ENCODE measurements around the gene GRM4.
A peak's percentile ranks its signal among the peaks of the same experiment; 100 is the strongest.
"Not testable (repeated sequence)": the region's sequence is repeated elsewhere in the genome, so short reads cannot be mapped to it uniquely, and the experiment has no call there.

Gene GRM4

GRCh38 chr6:34043359-34043758 is 102.5 kb downstream of the GRM4 start:
- DNase-seq (ENCODE audit: low spot score): no peak

GRCh38 chr6:34041998-34042397 is 103.9 kb downstream of the GRM4 start:
- DNase-seq (ENCODE audit: low spot score): not testable (repeated sequence)

DNA sequence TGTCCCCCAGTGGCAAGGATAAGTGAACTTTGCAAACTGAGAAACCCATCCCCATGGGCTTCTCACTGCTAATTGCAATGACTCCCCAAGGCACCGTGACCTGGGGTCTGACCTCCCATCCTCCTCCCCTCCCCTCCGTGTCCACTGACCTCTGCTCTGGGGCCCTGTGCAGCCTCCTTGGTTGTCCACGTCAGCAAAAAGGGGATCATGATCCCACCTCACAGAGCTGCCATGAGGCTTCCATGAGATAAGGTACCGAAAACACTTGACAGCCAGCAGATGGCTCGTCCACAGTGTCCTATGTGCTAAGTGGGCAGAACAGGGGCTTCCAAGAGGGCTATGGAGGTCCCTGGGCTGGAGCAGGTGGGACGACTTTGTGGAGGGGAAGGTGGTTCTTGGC is 104.5 kb downstream of the GRM4 start:
- DNase-seq (ENCODE audit: low spot score): no peak

GRCh38 chr6:34039943-34040342 is 105.9 kb downstream of the GRM4 start:
- DNase-seq (ENCODE audit: low spot score): no peak

GRCh38 chr6:34037151-34037550 is 108.7 kb downstream of the GRM4 start:
- DNase-seq (ENCODE audit: low spot score): no peak

DNA sequence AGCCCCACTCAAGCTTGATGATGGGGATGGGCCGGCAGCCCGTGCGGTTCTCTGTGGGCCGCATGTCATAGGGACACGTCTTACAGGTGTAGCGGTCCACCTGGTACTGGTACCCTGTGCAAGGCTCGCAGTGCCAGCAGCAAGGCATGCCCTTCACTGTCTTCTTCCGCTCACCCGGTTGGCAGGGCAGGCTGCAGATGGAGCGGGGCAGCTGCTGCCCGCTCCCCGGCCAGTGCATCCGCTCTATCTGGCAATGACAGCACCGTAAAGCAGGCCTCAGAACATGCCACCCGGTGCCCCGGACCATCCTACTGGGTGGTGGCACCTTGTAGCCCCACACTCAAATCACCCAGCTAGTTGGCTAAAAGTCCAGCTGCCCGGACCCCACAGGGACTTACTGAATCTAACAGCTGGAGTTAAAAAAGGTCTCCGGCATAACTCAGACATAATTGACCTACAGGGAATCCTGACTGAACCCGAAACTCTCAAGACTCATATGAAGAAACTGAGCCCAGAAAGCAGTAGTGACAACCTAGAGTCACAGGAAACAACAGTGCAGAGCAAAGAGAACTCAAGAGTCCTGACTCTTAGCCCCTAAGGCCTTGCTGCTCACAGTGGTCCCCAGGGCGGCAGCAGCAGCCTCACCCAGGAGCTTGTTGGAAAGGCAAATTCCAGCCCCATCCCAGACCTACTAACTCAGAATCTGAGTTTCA is 109.4 kb downstream of the GRM4 start:
- no peak for DNase-seq (ENCODE audit: low spot score)

DNA sequence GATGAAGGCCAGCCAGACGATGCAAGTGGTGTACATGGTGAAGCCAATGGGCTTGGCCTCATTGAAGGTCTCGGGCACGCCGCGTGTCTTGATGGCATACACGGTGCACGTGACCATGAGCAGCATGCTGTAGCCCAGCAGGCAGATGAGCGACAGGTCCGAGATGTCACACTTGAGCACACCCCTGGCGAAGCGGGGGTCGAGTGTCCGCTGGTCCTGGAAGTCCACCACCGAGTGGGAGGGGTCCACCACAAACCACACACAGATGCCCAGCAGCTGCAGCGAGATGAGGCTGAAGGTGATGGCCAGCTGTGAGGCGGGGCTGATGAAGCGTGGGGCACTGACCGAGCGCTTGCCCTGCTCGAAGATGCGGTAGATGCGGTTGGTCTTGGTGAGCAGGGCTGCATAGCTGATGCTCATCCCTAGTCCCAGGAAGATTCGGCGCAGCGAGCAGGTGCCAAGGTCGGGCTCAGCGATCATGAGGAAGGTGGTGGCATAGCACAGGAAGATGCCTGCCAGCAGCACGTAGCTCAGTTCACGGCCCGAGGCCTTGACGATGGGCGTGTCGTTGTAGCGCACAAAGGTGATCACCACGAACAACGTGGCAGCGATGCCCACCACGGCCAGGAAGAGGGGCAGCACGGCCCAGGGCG is 110.1 kb downstream of the GRM4 start:
- no peak for DNase-seq (ENCODE audit: low spot score)

DNA sequence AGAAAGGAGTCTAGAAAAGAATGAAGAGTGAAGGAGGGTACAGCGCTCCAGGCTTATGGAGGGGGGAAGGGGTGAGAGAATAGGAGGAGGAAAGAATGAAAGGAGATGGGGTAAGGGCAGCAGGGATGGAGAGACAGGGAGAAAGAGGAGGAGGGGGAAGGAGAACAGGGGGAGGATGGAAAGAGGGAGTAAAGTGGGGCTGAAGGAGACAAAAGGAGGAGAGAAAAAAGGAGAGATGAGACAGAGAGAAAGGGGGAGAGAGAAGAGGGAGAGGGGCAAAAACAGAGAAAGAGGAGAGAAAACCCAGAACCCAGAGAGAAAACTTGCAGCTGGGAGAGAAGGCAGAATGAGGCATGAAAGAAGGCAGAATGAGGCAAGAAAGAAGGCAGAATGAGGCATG is 110.7 kb downstream of the GRM4 start:
- DNase-seq (ENCODE audit: low spot score): no peak

- no peak for DNase-seq (ENCODE audit: low spot score)
Observed at GRCh38 chr6:34032856-34033255, 113.0 kb downstream of the GRM4 start.

- DNase-seq (ENCODE audit: low spot score): no peak
Observed at GRCh38 chr6:34031625-34032383, 114.1 kb downstream of the GRM4 start.

- no peak for DNase-seq (ENCODE audit: low spot score)
Observed at GRCh38 chr6:34030831-34031624, 114.9 kb downstream of the GRM4 start.

DNA sequence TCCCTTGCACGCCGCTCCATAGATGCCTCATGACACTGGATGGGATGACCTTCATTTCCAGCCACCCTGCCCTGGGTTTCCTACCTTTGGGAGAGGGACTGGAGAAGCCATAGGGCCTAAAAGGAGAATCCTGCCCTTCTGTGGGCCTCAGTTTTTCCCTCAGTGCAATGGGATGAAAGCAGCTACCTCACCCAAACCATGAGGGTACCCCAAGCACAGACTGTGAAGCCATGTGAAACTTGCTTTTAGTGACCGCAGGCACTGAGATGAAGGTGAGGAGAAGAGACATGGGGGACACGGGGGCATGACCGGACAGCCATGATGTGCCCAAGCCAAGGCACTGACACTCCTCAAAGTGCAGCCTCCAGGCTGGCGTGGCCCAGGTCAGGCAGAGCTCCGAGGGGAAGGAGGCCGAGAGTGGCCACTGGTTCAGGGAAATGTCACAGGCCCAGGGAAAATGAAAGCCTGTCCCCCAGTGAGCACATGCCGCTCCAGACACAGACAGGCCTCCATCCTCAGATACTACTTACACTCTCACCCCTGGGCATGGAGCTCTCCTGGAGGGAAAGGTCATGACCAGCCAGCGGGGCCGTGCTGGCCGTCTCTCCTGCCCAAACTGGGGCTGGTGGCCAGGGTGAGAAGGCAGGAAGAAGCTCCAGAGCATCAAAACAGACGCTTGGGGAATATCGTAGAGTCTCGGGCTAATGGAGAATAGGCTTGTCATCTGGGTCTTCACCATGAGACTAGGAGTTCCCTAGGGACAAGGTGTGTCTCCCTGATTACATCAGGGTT is 116.2 kb downstream of the GRM4 start:
- no peak for DNase-seq (ENCODE audit: low spot score)

GRCh38 chr6:34028691-34029360 is 117.1 kb downstream of the GRM4 start:
- no peak for DNase-seq (ENCODE audit: low spot score)

DNA sequence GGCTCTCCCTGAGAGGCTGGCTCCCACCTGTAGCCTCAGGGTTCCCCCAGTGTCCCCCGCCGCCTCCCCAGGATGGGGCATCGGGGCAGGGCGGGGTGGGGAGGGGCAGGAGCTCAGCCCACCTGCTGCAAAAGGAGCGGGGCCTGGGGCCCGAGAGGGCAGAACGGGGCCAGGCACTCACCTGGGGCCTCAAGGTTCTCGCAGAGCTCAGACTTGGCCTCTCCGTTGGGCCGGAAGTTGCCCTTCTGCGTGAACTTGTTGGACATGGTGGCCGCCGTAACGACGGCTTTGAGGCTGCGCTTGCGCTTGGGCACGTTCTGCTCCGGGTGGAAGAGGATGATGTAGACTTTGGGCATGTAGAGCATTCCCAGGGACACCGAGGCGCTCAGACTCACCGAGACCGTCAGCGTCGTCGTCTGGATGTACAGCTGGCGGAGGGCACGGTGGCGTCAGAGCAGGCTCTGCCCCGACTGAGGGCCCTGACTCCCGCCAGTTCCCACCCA is 117.9 kb downstream of the GRM4 start:
- DNase-seq (ENCODE audit: low spot score): no peak

DNA sequence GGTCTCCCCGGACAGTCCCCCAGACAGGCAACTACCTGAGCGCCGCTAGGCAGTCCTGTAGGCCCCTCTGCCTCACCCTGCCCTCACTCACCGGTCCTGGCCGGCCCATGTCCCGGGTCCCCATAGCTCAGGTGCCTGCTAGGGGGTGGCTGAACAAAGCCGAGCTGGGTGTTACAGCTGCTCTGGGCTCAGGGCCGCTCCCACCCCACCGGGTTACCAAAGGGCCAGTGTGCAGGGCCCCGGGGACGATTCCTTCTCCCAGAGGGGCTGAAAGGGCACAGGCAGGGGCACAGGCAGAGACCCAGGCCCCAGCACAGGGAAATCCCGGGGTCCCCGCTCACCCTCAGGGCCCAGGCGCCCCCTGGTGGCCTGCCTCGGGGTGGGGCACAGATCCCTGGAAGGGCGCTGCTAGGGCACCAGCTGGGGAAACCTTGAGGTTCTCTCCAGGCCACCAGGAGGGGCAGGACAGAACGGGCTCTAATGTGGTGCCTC is 118.4 kb downstream of the GRM4 start:
- DNase-seq (ENCODE audit: low spot score): peak; percentile 81

- no peak for DNase-seq (ENCODE audit: low spot score)
Observed at GRCh38 chr6:34025861-34026260, 120.0 kb downstream of the GRM4 start.

DNA sequence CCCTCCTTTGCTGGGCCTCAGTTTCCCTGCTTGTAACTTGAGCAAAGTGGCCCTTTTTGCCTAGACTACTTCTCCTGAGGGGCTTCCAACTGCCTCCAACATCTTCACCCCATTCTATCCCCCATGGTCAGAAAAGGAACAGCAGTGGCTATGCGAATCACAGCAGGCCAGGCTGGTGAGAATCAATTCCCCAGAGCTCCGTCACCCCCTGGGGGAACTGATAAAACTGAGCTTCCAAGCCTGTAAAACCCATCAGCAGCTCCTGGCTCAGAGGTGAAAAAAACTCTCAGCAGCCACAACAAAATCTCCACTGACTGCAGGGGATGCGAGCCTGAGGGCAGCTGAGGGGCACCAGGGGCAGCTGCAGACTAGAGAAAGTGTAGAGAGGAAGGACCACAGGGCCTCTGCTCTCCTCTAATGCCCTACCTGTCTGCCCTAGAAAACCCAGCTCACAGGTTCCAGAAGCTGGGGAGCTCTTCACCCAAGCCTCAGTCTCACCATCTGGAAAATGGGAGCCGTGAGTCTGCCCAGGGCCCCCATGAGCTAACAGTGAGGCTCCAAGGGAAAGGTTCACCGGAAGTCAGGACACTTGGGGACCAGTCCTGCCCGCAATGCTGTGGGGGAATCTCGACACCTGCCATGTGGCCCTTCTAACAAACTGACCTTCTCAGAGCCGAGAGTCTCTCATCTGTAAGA is 120.6 kb downstream of the GRM4 start:
- no peak for DNase-seq (ENCODE audit: low spot score)

- no peak for DNase-seq (ENCODE audit: low spot score)
Observed at GRCh38 chr6:34022873-34023255, 123.0 kb downstream of the GRM4 start.

DNA sequence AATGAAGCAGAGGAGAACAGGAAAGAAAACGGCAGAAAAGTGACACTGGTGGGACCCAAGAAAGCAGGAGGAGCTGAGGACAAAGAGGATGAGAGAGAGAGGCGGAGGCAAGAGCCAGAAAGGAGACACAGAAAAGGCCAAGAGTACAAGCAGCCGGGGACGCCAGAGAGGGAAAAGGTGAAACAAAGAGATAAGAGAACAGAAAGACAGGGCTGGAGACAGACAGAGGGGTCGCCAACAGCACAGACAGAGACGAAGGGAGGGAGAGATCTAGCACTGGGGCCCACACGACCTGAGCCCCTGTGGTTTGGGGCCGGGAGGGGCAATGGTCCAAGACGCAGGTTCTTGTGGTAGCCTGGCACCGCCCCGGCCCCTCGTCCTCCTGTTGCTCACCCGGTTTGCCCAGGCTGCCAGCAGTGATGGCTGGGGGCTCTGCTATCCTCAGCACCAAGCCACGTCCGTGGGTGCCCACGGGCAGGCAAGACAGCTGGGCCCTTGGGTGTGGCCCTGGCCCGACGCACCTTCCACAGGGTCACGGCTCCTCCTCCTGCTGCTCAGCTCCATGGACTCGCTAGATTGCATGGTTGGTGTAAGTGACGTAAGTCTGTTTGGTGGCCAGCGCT is 123.5 kb downstream of the GRM4 start:
- no peak for DNase-seq (ENCODE audit: low spot score)

Data from ecto neural progenitor cell (in vitro differentiated cells).